ENCODE results near the gene TRIP10. TPM values are rescaled to one million over a fixed set of nuclear protein-coding genes. Genes with fewer than 3 reads are reported as not detected.

The TRIP10 gene
- total RNA-seq, 1 experiment from 2014 or later, result 107 TPM

GRCh38 chr19:6710273-6711077, 29.0 kb upstream of the TRIP10 start:
- Histone ChIP-seq H3K27me3 (replicated peaks; ENCODE audit: control insufficient read depth, insufficient read depth, low read length) (no peaks in the 10 kb centered on the region), H3K36me3 (ENCODE audit: control insufficient read depth, insufficient read depth, low read length) (no peaks in the 10 kb centered on the region), H3K9me3 (no peaks in the 10 kb centered on the region), H3K4me3 (ENCODE audit: low read depth, low read length) (no peak overlapping the region), H3K4me1 (no peaks in the 10 kb centered on the region)
- intact Hi-C loops (cut with micrococcal nuclease; ENCODE audit: unreplicated experiment), result no loop called here
- no peaks in the 10 kb centered on the region for H3K36me3 Mint-ChIP-seq (ENCODE audit: insufficient read depth, unreplicated experiment)
- peaks cover 9% of the 10 kb centered on the region for H3K27me3 Mint-ChIP-seq (ENCODE audit: insufficient read depth, unreplicated experiment)
- no peak for DNase-seq
- POLR2A ChIA-PET, result no interaction called here
- BruUV-seq (replicated peaks), result no TSS peak
- TF ChIP-seq CTCF (IDR thresholded peaks at IDR 0.05; ENCODE audit: insufficient read depth in 1 of 2, low read depth in 1 of 2, low read length in 1 of 2, severe bottlenecking in 1 of 2, unreplicated experiment in 1 of 2), result no peak
- CTCF ChIA-PET, result no interaction called here
- H3K9me3 Mint-ChIP-seq (ENCODE audit: unreplicated experiment), result no peaks in the 10 kb centered on the region
- H3K4me3 Mint-ChIP-seq (ENCODE audit: unreplicated experiment), result no peak overlapping the region
- H3K27ac Mint-ChIP-seq (ENCODE audit: unreplicated experiment), result peak overlapping the region; percentile 4
- H3K4me1 Mint-ChIP-seq (ENCODE audit: low read depth, unreplicated experiment), result no peaks in the 10 kb centered on the region

DNA sequence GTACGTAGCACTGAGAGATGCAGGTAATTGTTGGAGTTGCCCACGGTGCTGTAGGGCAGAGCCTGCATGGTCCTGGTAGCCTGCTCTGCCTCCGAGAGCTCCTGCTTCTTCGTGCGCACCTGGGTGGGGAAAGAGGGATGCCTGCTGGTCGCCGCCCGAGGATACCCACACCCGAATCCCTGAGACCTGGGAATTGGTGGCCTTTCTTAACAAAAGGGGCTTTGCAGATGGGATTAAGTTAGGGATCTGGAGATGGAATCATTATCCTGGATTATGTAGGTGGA, 28.5 kb upstream of the TRIP10 start:
- Mint-ChIP-seq H3K27ac (ENCODE audit: unreplicated experiment) (no peak overlapping the region), H3K9me3 (ENCODE audit: unreplicated experiment) (no peaks in the 10 kb centered on the region), H3K4me3 (ENCODE audit: unreplicated experiment) (no peak overlapping the region), H3K36me3 (ENCODE audit: insufficient read depth, unreplicated experiment) (no peaks in the 10 kb centered on the region), H3K4me1 (ENCODE audit: low read depth, unreplicated experiment) (no peaks in the 10 kb centered on the region), H3K27me3 (ENCODE audit: insufficient read depth, unreplicated experiment) (peaks cover 9% of the 10 kb centered on the region)
- Histone ChIP-seq H3K27me3 (replicated peaks; ENCODE audit: control insufficient read depth, insufficient read depth, low read length) (no peaks in the 10 kb centered on the region), H3K4me3 (ENCODE audit: low read depth, low read length) (no peak overlapping the region), H3K4me1 (no peaks in the 10 kb centered on the region), H3K9me3 (no peaks in the 10 kb centered on the region), H3K36me3 (ENCODE audit: control insufficient read depth, insufficient read depth, low read length) (no peaks in the 10 kb centered on the region)
- CTCF ChIA-PET, result no interaction called here
- BruUV-seq (replicated peaks), result no TSS peak
- no peak for TF ChIP-seq CTCF (IDR thresholded peaks at IDR 0.05; ENCODE audit: insufficient read depth in 1 of 2, low read depth in 1 of 2, low read length in 1 of 2, severe bottlenecking in 1 of 2, unreplicated experiment in 1 of 2)
- intact Hi-C loops (cut with micrococcal nuclease; ENCODE audit: unreplicated experiment), result no loop called here
- DNase-seq, result no peak
- POLR2A ChIA-PET, result interaction anchor here (0.6 kb wide), 1 partner anchor 70 kb away, joined by 3 read pairs; no protein-coding TSS in a partner anchor

DNA sequence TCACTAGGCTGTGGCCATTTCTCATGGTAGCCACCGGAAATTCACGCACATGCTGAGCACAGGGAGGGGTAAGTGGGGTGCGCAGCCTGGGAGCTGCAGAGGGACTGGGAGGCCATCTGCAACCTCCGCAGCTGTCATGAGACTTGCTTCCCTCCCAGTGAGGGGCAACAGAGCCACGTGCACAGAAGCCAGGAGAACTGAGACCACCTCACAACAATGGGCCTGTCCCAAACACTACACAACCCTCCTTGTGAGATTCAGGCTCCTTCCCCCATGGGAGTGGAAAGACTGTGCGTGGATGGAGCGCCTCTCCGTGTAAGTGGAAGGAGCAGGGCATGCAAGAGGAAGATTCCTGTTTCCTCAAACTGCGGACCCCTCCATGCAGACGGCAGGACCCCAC, 27.9 kb upstream of the TRIP10 start:
- BruUV-seq (replicated peaks), result no TSS peak
- H3K9me3 Mint-ChIP-seq (ENCODE audit: unreplicated experiment), result no peaks in the 10 kb centered on the region
- Histone ChIP-seq H3K27me3 (replicated peaks; ENCODE audit: control insufficient read depth, insufficient read depth, low read length) (no peaks in the 10 kb centered on the region), H3K9me3 (no peaks in the 10 kb centered on the region), H3K36me3 (ENCODE audit: control insufficient read depth, insufficient read depth, low read length) (no peaks in the 10 kb centered on the region), H3K4me1 (no peaks in the 10 kb centered on the region), H3K4me3 (ENCODE audit: low read depth, low read length) (no peak overlapping the region)
- no peak for DNase-seq
- H3K27ac Mint-ChIP-seq (ENCODE audit: unreplicated experiment), result no peak overlapping the region
- POLR2A ChIA-PET, result interaction anchor here (0.6 kb wide), 1 partner anchor 71 kb away, joined by 3 read pairs; no protein-coding TSS in a partner anchor
- H3K4me3 Mint-ChIP-seq (ENCODE audit: unreplicated experiment), result no peak overlapping the region
- H3K27me3 Mint-ChIP-seq (ENCODE audit: insufficient read depth, unreplicated experiment), result peaks cover 9% of the 10 kb centered on the region
- CTCF ChIA-PET, result no interaction called here
- no peaks in the 10 kb centered on the region for H3K4me1 Mint-ChIP-seq (ENCODE audit: low read depth, unreplicated experiment)
- no peak for TF ChIP-seq CTCF (IDR thresholded peaks at IDR 0.05; ENCODE audit: insufficient read depth in 1 of 2, low read depth in 1 of 2, low read length in 1 of 2, severe bottlenecking in 1 of 2, unreplicated experiment in 1 of 2)
- intact Hi-C loops (cut with micrococcal nuclease; ENCODE audit: unreplicated experiment), result no loop called here
- H3K36me3 Mint-ChIP-seq (ENCODE audit: insufficient read depth, unreplicated experiment), result no peaks in the 10 kb centered on the region
